IPS-15b (cell line): Measurements from ENCODE around the gene TRPM1.

Source experiments
- H3K27me3 ChIP-seq: one replicate; pipeline ENCODE4 v1.6.1; 2013; ENCODE audit warnings: low read length; ENCODE audit not compliant: control insufficient read depth, insufficient read depth
- H3K36me3 ChIP-seq: one replicate; pipeline ENCODE4 v1.6.1; 2013; ENCODE audit warnings: low read length; ENCODE audit not compliant: control insufficient read depth, insufficient read depth
- H3K4me1 ChIP-seq: one replicate; pipeline ENCODE4 v1.6.1; 2013; ENCODE audit warnings: mild to moderate bottlenecking, low read length; ENCODE audit not compliant: control insufficient read depth, insufficient read depth
- H3K4me3 ChIP-seq: one replicate; pipeline ENCODE4 v1.5.1; 2013; ENCODE audit warnings: low read depth, low read length
- H3K9ac ChIP-seq: one replicate; pipeline ENCODE4 v1.6.1; 2013; ENCODE audit warnings: low read depth, mild to moderate bottlenecking, low read length
- H3K9me3 ChIP-seq: one replicate; pipeline ENCODE4 v1.6.1; 2013; ENCODE audit warnings: mild to moderate bottlenecking, low read length; ENCODE audit not compliant: control insufficient read depth, insufficient read depth

TRPM1 gene

GRCh38 chr15:31023841-31024240 lies 77.7 kb downstream of the TRPM1 start:
- no peak overlapping the region for H3K9ac ChIP-seq
- H3K27me3 ChIP-seq = no peaks in the 10 kb centered on the region
- peaks cover 19% of the 10 kb centered on the region for H3K4me1 ChIP-seq
- H3K4me3 ChIP-seq = no peak overlapping the region
- H3K36me3 ChIP-seq = no peaks in the 10 kb centered on the region
- no peaks in the 10 kb centered on the region for H3K9me3 ChIP-seq

DNA sequence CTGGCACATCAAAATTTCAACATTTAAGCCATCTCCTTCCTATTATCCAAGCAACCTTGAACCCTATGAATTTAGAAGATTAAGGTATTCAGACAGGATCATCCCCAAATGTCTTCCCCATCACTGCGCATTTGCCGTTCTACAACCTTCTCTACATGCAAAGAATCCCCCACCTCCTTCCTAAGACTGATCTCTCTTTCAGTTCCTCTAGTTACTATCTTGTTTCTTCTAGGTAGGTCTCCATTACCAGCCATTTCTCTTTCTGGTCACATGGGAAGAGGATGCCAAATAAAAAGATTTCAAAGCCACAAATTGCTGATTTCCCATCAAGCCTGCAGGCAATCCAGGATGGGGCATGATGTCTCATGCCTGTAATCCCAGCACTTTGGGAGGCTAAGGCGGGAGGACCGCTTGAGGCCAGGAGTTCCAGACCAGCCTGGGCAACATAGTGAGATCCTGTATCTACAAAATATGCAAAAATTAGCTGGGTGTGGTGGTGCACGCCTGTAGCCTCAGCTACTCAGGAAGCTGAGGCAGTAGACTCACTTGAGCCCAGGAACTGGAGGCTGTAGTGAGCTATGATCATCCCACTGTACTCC lies 80.4 kb downstream of the TRPM1 start:
- no peak overlapping the region for H3K9ac ChIP-seq
- H3K36me3 ChIP-seq = no peaks in the 10 kb centered on the region
- no peak overlapping the region for H3K4me3 ChIP-seq
- no peaks in the 10 kb centered on the region for H3K27me3 ChIP-seq
- peaks cover 19% of the 10 kb centered on the region for H3K4me1 ChIP-seq
- no peaks in the 10 kb centered on the region for H3K9me3 ChIP-seq

DNA sequence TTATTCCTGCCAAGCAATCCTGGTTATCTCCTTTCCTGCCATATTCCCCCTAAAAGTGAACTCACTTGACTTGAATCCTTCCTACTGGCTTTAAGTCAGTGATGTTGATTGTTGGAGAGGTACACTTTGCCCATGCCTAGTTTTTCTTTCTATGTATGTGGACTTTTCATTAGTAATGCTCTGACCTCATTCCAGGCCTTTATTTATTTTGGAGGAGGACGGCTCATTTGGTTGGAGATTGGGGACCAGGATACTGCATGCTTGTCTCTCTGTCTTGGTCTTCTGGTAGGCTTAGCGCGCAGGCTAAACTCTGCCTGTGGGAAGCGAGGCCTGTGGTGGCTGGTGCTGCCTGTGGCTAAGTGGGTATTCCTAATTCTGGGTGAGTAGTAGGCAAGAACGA lies 81.0 kb downstream of the TRPM1 start:
- Histone ChIP-seq H3K4me1 (peaks cover 19% of the 10 kb centered on the region), H3K27me3 (no peaks in the 10 kb centered on the region), H3K4me3 (no peak overlapping the region), H3K9me3 (no peaks in the 10 kb centered on the region), H3K36me3 (no peaks in the 10 kb centered on the region), H3K9ac (no peak overlapping the region)

DNA sequence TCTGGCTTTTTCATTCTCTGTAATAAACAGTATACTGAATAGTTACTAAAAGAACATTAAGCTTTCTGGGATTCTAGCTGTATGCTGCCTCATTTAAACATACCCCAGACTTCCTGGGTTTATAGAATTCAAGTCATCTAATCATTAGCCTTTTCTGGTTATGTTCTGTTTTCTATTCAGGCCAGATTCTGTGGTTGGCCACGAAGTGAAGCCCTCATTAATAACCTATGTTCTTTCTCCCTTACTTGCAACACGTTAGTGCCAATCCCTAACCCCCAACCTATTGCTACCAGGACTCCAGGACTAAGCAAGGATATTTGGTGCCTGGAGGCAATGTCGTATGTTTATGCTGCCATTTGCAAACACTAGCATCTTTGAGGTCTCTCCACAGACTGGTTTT lies 81.5 kb downstream of the TRPM1 start:
- Histone ChIP-seq H3K4me3 (no peak overlapping the region), H3K27me3 (no peaks in the 10 kb centered on the region), H3K36me3 (no peaks in the 10 kb centered on the region), H3K9me3 (no peaks in the 10 kb centered on the region), H3K9ac (no peak overlapping the region), H3K4me1 (peaks cover 16% of the 10 kb centered on the region)

GRCh38 chr15:31017311-31017710 lies 84.2 kb downstream of the TRPM1 start:
- Histone ChIP-seq H3K27me3 (no peaks in the 10 kb centered on the region), H3K9ac (no peak overlapping the region), H3K9me3 (no peaks in the 10 kb centered on the region), H3K4me3 (no peak overlapping the region), H3K36me3 (no peaks in the 10 kb centered on the region), H3K4me1 (peaks cover 13% of the 10 kb centered on the region)

DNA sequence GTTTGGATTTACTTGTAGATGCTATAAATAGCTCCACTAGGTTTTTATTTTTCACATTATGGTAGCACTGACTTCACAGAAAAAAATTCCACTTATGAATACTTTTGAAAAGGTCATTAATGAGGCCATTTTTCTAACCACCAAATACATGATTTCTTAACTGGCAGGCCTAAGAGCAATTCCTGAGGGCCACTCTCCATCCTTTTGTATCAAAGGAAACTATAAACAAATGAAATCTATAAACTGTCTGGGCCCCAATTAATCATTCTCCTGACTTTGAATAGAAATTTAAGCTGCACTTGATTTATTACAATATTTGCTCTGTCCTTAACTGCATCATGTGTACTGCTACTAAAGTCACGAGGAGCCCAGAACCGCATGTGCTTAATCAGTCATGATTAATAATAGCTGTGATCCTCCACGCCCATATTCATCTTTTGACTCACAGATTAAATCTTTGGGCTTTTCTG lies 85.0 kb downstream of the TRPM1 start:
- no peak overlapping the region for H3K4me3 ChIP-seq
- H3K36me3 ChIP-seq = no peaks in the 10 kb centered on the region
- no peaks in the 10 kb centered on the region for H3K9me3 ChIP-seq
- H3K4me1 ChIP-seq = peaks cover 13% of the 10 kb centered on the region
- no peak overlapping the region for H3K9ac ChIP-seq
- no peaks in the 10 kb centered on the region for H3K27me3 ChIP-seq

DNA sequence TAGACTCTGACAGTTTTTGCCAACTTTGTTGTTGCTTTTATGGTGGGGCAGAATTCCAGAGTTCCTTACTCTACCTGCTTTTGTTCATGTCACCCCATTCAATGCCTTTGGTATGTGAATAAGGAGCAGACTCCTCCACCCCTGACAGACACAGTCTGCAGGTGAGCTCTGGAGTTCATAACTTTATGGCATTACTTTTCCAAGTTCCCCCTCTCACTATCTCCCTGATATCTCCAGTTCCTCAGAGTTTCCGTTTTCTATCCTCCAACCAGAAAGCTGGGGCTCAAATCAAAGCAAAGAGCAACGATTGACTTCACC lies 87.0 kb downstream of the TRPM1 start:
- no peak overlapping the region for H3K9ac ChIP-seq

GRCh38 chr15:31013863-31014607 lies 87.5 kb downstream of the TRPM1 start:
- Histone ChIP-seq H3K36me3 (no peaks in the 10 kb centered on the region), H3K4me3 (no peak overlapping the region), H3K27me3 (no peaks in the 10 kb centered on the region), H3K9me3 (no peaks in the 10 kb centered on the region), H3K4me1 (peaks cover 13% of the 10 kb centered on the region), H3K9ac (no peak overlapping the region)

More for the DNA sequence above, 87.0 kb downstream of the TRPM1 start:
- no peaks in the 10 kb centered on the region for H3K36me3 ChIP-seq
- no peak overlapping the region for H3K4me3 ChIP-seq
- H3K9me3 ChIP-seq = no peaks in the 10 kb centered on the region
- H3K27me3 ChIP-seq = no peaks in the 10 kb centered on the region
- peaks cover 13% of the 10 kb centered on the region for H3K4me1 ChIP-seq

GRCh38 chr15:31012455-31012854 lies 89.1 kb downstream of the TRPM1 start:
- peaks cover 13% of the 10 kb centered on the region for H3K4me1 ChIP-seq
- no peaks in the 10 kb centered on the region for H3K36me3 ChIP-seq
- no peak overlapping the region for H3K4me3 ChIP-seq
- H3K27me3 ChIP-seq = no peaks in the 10 kb centered on the region
- H3K9ac ChIP-seq = no peak overlapping the region
- no peaks in the 10 kb centered on the region for H3K9me3 ChIP-seq

DNA sequence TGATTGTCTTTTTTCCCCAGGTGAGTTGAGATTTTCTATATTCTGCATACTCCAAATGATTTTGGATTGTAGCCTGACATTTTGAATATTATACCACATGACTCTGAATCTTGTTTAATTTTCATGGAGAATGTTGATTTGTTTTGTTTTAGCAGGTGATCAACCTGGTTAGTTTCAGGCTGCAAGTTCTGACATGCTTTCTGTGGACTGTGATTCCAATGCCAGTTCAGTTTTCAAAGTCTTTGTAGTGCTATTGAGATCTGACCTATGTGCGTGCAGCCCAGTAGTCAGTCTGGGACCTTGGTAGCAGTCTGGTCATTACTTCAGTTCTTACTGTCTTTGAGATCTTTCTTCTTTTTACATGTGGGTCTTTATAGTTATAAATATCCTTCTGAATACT lies 91.5 kb downstream of the TRPM1 start:
- Histone ChIP-seq H3K36me3 (no peaks in the 10 kb centered on the region), H3K9ac (no peak overlapping the region), H3K4me1 (peaks cover 17% of the 10 kb centered on the region), H3K4me3 (no peak overlapping the region), H3K9me3 (no peaks in the 10 kb centered on the region), H3K27me3 (no peaks in the 10 kb centered on the region)

- peaks cover 11% of the 10 kb centered on the region for H3K4me1 ChIP-seq
- H3K36me3 ChIP-seq = no peaks in the 10 kb centered on the region
- no peaks in the 10 kb centered on the region for H3K27me3 ChIP-seq
- no peak overlapping the region for H3K4me3 ChIP-seq
- H3K9ac ChIP-seq = no peak overlapping the region
- H3K9me3 ChIP-seq = no peaks in the 10 kb centered on the region
Observed at GRCh38 chr15:31005660-31006059, 95.9 kb downstream of the TRPM1 start.

GRCh38 chr15:31004220-31004733 lies 97.2 kb downstream of the TRPM1 start:
- Histone ChIP-seq H3K9ac (no peak overlapping the region), H3K27me3 (no peaks in the 10 kb centered on the region), H3K4me1 (peaks cover 11% of the 10 kb centered on the region), H3K36me3 (no peaks in the 10 kb centered on the region), H3K4me3 (no peak overlapping the region), H3K9me3 (no peaks in the 10 kb centered on the region)
